RKO (cell line): ENCODE data around the gene ACKR3.

ENCODE experiments used
- DNase-seq: peaks from one replicate; pipeline ENCODE4 v3.0.0-alpha.2; 2016; ENCODE audit warnings: low spot score

ACKR3 gene

GRCh38 chr2:236612737-236613136 lies 43.1 kb downstream of the ACKR3 start:
- DNase-seq, result no peak

GRCh38 chr2:236613612-236614011 lies 44.0 kb downstream of the ACKR3 start:
- no peak for DNase-seq

DNA sequence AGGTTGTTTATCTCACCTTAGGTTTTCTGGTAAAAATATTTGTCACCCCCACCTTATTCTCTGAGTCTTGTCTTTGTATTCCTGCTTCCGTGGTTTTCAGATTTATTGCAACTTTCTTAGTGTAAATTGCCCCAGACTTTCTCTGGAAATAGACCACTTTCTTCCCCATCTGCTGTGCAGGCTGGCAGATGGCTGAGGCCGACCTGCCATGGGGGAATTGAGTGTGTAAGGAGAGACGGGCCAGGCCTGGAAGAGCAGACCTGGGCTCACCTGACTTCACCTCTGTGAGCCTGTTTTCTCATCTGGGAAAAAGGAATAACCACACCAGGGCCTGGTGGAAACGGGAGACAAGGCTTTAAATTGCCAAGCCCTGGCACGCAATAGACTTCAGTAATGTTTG lies 44.9 kb downstream of the ACKR3 start:
- DNase-seq, result no peak

DNA sequence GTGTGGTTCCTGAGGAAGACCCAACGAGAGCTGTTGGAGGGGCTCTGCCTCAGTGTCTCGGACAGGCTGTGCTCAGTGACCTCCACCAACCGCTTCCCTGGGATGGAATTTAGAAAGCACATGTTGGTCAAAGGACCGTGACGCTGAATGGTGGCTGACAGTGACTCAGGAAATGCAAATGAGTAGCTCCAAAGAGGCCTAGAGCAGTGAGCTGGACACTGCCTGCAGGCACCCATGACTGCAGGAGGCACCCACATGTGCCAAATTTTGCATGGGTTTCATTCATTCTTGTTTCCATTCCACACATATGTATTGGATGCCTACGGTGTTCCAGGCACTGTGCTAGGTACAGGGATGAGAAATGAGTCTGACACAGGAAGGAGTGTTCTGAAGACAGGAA lies 46.4 kb downstream of the ACKR3 start:
- no peak for DNase-seq

DNA sequence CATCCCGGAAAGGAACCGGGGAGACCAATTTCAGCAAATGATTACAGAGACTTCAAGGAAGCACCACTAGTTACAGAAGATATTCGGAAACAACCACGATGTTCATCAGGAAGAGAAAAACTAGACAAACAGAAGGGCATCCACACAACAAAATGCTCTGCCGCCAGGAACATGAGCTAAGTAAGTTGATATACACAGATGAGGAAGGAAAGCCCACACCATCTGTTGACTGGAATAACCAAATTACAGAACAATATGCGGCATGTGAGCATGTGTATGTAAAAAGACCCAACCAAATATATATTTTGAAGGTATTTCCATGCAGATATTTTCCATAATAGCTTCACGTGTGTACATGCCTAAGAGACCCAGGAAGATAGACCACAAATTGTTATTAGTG lies 47.0 kb downstream of the ACKR3 start:
- DNase-seq, result no peak

GRCh38 chr2:236617221-236617737 lies 47.7 kb downstream of the ACKR3 start:
- no peak for DNase-seq

- DNase-seq, result no peak
These were observed 48.2 kb downstream of the ACKR3 start for GRCh38 chr2:236617796-236618195.

DNA sequence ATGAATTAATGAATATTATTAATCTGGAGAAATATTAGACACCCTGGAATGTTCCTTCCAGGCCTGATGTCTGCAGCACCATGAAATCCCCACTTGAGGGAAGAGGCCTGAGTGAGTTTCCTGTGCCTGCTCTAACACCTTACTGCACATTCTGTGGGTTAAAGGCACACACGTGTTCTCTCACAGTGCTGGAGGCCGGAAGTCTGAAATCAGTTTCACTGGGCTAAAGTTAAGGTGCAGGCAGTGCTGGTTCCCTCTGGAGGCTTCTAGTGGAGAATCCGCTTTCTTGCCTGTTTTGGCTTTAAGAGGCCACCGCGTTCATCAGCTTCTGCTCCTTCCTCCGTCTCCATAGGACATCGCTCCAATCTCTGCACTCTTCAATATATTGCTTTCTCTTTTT lies 48.7 kb downstream of the ACKR3 start:
- DNase-seq, result no peak

GRCh38 chr2:236619910-236620612 lies 50.4 kb downstream of the ACKR3 start:
- DNase-seq, result no peak

DNA sequence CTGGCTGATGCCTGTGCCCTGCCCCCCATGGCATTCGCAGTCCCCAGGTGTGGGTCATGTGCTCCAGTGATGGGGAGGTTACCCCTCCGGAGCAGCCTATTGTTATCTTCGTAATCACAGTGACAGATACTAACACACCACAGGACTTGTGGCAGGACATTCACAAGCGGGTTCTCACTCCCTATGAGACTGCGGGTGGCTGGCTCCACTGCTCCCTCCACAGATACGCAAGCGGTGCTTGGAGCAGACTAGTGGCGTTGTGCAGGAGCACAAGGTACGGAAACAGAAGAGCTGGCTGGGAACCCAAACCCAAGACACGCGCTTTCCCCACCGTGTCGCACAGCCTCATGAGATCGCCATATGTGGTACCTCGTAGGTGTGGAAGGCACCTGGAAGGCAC lies 52.2 kb downstream of the ACKR3 start:
- no peak for DNase-seq

DNA sequence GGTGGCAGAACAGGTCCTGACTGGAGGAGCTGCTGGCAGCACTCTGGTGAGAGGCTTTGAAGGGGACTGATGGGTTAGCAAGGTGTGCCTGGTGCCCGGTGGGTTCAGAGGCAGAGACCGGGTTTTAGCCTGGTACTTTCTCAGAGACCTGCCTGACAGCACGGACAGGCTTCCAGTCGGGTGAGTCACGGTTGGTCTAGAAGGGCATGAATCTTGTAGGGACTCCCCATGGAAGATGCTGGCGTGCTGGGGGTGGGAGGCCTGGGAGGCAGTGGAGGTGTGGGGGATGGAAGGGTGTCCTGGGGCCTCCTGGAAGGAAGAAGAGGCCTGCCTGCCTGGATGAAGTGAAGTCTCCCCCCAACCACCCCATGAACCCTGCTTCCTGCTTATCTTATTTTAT lies 52.6 kb downstream of the ACKR3 start:
- DNase-seq, result no peak

DNA sequence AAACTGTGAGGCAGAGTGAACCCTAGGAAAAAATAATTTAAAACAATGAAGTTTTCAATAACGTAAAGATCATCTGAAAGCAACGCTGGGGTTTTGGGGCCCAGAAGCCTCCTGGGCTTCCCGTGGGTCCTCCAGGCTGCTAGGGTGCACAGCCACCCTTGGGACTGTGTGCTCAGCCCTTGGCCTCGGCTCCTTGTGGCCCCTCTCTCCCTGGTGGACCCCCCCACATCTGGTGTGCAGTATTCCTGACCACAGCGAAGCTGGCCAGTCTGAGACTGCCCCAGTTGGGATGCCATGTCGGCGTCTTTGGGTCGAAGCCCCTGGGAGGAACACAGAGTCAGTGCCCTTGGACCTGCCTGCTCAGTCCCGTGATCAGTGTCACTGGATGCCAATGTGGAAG lies 53.0 kb downstream of the ACKR3 start:
- no peak for DNase-seq

- no peak for DNase-seq
These were observed 54.2 kb downstream of the ACKR3 start for GRCh38 chr2:236623816-236624215.

DNA sequence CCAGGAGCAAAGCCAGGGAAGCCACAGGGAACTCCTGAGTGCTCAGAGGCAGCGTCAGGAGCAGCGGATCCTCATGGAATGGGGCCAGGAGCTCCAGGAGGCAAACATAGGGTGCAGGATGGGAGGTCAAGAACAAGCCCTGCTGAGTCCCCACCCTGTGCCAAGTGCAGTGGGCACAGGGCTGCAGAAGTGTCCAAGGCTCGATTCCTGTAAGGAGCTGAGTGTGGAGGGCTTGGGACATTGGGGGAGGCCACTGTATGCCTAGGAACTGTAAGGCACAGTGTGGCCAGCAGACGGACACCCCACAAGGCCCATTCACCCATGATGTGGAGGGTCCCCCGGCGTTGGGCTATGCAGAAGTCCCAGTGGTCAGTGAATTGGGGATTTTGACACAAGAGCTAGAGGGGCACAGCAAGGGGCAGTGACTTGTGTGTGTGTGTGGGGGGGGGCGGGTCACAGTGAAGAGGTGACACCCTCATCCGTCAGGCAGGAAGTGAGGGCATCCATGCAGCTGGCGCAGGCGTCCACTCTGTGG lies 55.6 kb downstream of the ACKR3 start:
- DNase-seq, result no peak

GRCh38 chr2:236626391-236627150 lies 56.9 kb downstream of the ACKR3 start:
- DNase-seq, result no peak

- no peak for DNase-seq
These were observed 57.6 kb downstream of the ACKR3 start for GRCh38 chr2:236627193-236627592.

DNA sequence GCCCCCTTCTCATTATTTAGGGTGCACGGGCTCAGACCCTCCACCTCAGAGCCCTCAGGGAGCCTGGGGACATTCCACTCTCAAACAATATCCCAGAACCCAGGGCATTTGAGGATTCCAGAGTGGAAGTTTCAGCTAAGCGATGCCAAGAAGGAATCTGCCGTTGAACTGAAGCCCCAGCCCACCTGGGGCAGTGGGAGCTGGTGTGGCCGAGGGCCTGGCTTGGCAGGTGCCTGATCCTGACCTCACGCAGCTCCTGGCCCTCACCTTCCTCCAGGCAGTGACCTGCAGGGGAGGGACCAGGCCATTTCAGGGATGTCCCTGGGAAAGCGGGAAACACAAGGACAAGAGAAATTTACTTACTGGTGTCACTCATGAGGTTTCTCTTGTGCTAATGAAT lies 58.2 kb downstream of the ACKR3 start:
- no peak for DNase-seq

GRCh38 chr2:236628256-236628901 lies 58.8 kb downstream of the ACKR3 start:
- DNase-seq, result no peak

DNA sequence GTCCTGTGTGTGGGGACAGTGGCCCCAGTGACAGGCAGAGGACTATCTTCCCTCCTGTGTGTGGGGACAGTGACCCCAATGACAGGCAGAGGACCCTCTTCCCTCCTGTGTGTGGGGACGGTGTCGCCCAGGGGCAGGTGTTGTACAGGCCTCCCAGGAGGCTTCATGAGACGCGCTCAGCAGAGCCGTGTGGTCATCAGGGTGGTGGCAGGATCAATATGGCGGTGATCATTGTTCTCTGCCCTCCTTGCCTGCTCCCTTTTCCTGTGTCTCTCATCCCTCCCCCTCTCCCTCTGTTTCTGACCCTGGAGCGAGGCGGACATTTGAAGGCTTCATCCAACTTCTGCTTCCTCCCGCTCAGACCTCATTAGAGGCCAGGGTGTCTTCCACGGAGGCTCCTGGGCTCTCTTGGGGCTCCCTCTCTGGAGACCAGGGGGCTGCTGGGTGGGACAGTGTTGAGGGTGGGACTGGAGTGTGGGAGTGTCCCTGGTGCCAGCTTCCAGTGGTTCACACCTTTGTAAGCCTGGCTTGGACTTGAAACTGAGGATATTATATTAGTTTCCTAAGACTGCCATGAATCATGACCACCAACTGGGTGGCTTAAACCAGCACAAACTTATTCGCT lies 59.5 kb downstream of the ACKR3 start:
- no peak for DNase-seq

- no peak for DNase-seq
These were observed 60.6 kb downstream of the ACKR3 start for GRCh38 chr2:236629961-236630872.

- DNase-seq, result no peak
These were observed 61.7 kb downstream of the ACKR3 start for GRCh38 chr2:236631281-236631855.
